NT2/D1 (cell line): ENCODE results near the gene STAP2.
"Not testable (repeated sequence)": the region's sequence is repeated elsewhere in the genome, so short reads cannot be mapped to it uniquely, and the experiment has no call there.

Source experiments
- SUZ12 ChIP-seq: IDR thresholded peaks from 2 replicates; pipeline ENCODE4 v1.6.1; 2011; ENCODE audit not compliant: insufficient read length, insufficient read depth; ENCODE audit errors: extremely low read depth
- YY1 ChIP-seq: IDR thresholded peaks from 2 replicates; pipeline ENCODE4 v1.6.1; 2011; ENCODE audit not compliant: insufficient read length, insufficient read depth
- ZNF274 ChIP-seq: IDR thresholded peaks from 2 replicates; pipeline ENCODE4 v1.6.1; 2011; ENCODE audit warnings: mild to moderate bottlenecking, low read depth, low read length

DNA sequence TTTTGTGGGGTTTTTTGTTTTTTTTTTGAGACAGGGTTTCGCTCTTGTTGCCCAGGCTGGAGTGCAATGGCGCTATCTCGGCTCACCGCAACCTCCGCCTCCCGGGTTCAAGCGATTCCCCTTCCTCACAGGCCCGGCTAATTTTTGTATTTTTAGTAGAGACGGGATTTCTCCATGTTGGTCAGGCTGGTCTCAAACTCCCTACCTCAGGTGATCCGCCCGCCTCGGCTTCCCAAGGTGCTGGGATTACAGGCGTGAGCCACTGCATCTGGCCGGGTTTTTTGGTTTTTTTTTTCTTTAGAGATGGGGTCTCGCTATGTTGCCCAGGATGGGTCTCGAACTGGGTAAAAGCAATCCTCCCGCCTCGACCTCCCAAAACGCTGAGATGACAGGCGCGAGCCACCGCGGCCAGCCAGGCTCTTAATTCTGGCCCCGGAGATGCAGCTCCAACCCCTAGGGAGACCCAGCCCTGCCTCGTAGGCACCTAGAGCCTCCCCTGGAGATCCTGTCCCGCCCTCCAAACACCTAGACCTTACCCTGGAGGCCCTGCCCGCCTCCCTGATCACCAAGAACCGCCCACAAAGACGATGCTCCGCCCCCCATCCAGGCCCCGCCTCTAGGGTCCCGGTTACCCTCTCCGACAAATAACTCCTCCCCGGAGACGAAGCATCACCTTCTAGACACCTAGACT is 9.5 kb downstream of the STAP2 start:
- TF ChIP-seq ZNF274, YY1, SUZ12: not testable (repeated sequence)
